H1 (cell line): ENCODE data around the gene KIF26B. TPM values are rescaled to one million over a fixed set of nuclear protein-coding genes. Genes with fewer than 3 reads are reported as not detected.

Experiments
- CTCF ChIA-PET: fragments of 300-600 bp; sonication (Branson Sonifier 250); formaldehyde crosslinking; loops from one replicate; lab custom pipeline; 2021; ENCODE audit not compliant: partially characterized antibody; lab: Charles Lee
- POLR2A ChIA-PET: fragments of 300-600 bp; sonication (Branson Sonifier 250); formaldehyde crosslinking; loops from one replicate; lab custom pipeline; 2021; ENCODE audit warnings: inconsistent platforms; ENCODE audit not compliant: partially characterized antibody; lab: Charles Lee
- DNase-seq, 2 experiments: peaks; one replicate each; pipeline versions ENCODE4 v3.0.0 to v3.0.0-alpha.2; 2010 to 2022; ENCODE audit warnings: low spot score in 2 of 2, low read depth in 1 of 2, mixed read lengths in 1 of 2
- FAIRE-seq: peaks from 2 replicates; lab custom pipeline; 2011; peaks lifted over from hg19 to GRCh38; lab: Jason Lieb, UNC
- H2AFZ ChIP-seq: 2 replicates; pipeline ENCODE4 v1.8.1; 2012; ENCODE audit warnings: low read length, inconsistent platforms
- H2AK5ac ChIP-seq: 2 replicates; pipeline ENCODE4 v1.6.1; 2013; ENCODE audit warnings: low read depth, low read length
- H2BK120ac ChIP-seq: replicated peaks from 2 replicates; pipeline ENCODE3; 2013; ENCODE audit warnings: low read depth, low read length, inconsistent platforms
- H2BK12ac ChIP-seq: 2 replicates; pipeline ENCODE4 v1.6.1; 2013; ENCODE audit warnings: low read depth, low read length
- H2BK15ac ChIP-seq: 2 replicates; pipeline ENCODE4 v1.6.1; 2013; ENCODE audit warnings: low read length
- H2BK20ac ChIP-seq: 2 replicates; pipeline ENCODE4 v1.6.1; 2013; ENCODE audit warnings: low read length
- H2BK5ac ChIP-seq: 2 replicates; pipeline ENCODE4 v1.6.1; 2013; ENCODE audit warnings: low read depth, low read length
- H3K14ac ChIP-seq: 2 replicates; pipeline ENCODE4 v1.6.1; 2013; ENCODE audit warnings: inconsistent platforms; ENCODE audit not compliant: insufficient read length
- H3K18ac ChIP-seq: 2 replicates; pipeline ENCODE4 v1.6.1; 2013; ENCODE audit warnings: low read length; ENCODE audit errors: extremely low read depth
- H3K23ac ChIP-seq: 2 replicates; pipeline ENCODE4 v1.6.1; 2013; ENCODE audit warnings: inconsistent platforms; ENCODE audit not compliant: insufficient read length
- H3K23me2 ChIP-seq: 2 replicates; pipeline ENCODE4 v1.6.1; 2013; ENCODE audit warnings: low read depth, low read length
- H3K27ac ChIP-seq: 2 replicates; pipeline ENCODE4 v1.6.1; 2011; ENCODE audit warnings: low read depth, low read length, inconsistent platforms
- H3K27me3 ChIP-seq, 4 experiments: replicated peaks in 1 of 4; 1 replicate in 1 of 4; 2 replicates in 3 of 4; pipeline versions ENCODE4 v1.6.1 to v1.8.1; 2011 to 2013; ENCODE audit warnings: low read length in 3 of 4, mild to moderate bottlenecking in 3 of 4, inconsistent platforms in 2 of 4, mixed read lengths in 2 of 4, moderate library complexity in 1 of 4; ENCODE audit not compliant: control insufficient read depth in 3 of 4, insufficient read depth in 3 of 4; ENCODE audit errors: extremely low read depth in 1 of 4
- H3K36me3 ChIP-seq, 4 experiments: 2 replicates each; pipeline versions ENCODE4 v1.6.1 to v1.8.1; 2011 to 2013; ENCODE audit warnings: mild to moderate bottlenecking in 4 of 4, low read length in 3 of 4, moderate library complexity in 2 of 4, control low read depth in 1 of 4, inconsistent platforms in 1 of 4; ENCODE audit not compliant: insufficient read depth in 4 of 4, control insufficient read depth in 2 of 4
- H3K4ac ChIP-seq: replicated peaks from 2 replicates; pipeline ENCODE3; 2013; ENCODE audit warnings: low read length, low read depth, mixed read lengths, inconsistent platforms; ENCODE audit not compliant: insufficient read length
- H3K4me1 ChIP-seq, 4 experiments: replicated peaks in 1 of 4; 1 replicate in 1 of 4; 2 replicates in 3 of 4; pipeline versions ENCODE4 v1.6.1 to v1.8.1; 2011 to 2013; ENCODE audit warnings: low read length in 3 of 4, inconsistent platforms in 2 of 4, mixed read lengths in 1 of 4; ENCODE audit not compliant: insufficient read depth in 4 of 4, control insufficient read depth in 3 of 4
- H3K4me2 ChIP-seq, 2 experiments: 2 replicates each; pipeline versions ENCODE4 v1.6.1 to v1.8.1; 2011 to 2013; ENCODE audit warnings: low read depth in 2 of 2, low read length in 2 of 2, control low read depth in 1 of 2, inconsistent platforms in 1 of 2, mild to moderate bottlenecking in 1 of 2; ENCODE audit not compliant: insufficient read depth in 1 of 2
- H3K4me3 ChIP-seq, 4 experiments: fragments of 200-600, 300-600 bp in 1 of 4; sonication (generic), shearing (Covaris generic), sonication (Bioruptor Twin) in 1 of 4; 2 replicates each; pipeline versions ENCODE4 v1.5.1 to v1.8.1; 2011 to 2016; ENCODE audit warnings: low read length in 4 of 4, low read depth in 3 of 4, control low read depth in 2 of 4, inconsistent platforms in 2 of 4, mild to moderate bottlenecking in 2 of 4, mixed read lengths in 1 of 4, moderate library complexity in 1 of 4; ENCODE audit not compliant: insufficient read depth in 2 of 4; ENCODE audit errors: extremely low read depth in 1 of 4
- H3K56ac ChIP-seq: replicated peaks from 2 replicates; pipeline ENCODE3; 2013; ENCODE audit warnings: low read depth, mild to moderate bottlenecking, mixed read lengths, low read length, inconsistent platforms; ENCODE audit not compliant: insufficient read length
- H3K79me1 ChIP-seq: 2 replicates; pipeline ENCODE4 v1.6.1; 2013; ENCODE audit warnings: low read depth, low read length, control low read depth
- H3K79me2 ChIP-seq, 2 experiments: 2 replicates each; pipeline versions ENCODE4 v1.6.1 to v1.8.1; 2012 to 2013; ENCODE audit warnings: low read length in 2 of 2, mild to moderate bottlenecking in 2 of 2, inconsistent platforms in 1 of 2; ENCODE audit not compliant: insufficient read depth in 2 of 2, control insufficient read depth in 1 of 2
- H3K9ac ChIP-seq, 4 experiments: replicated peaks in 1 of 4; 1 replicate in 1 of 4; 2 replicates in 3 of 4; pipeline versions ENCODE4 v1.6.1 to v1.8.1; 2011 to 2013; ENCODE audit warnings: low read depth in 3 of 4, low read length in 3 of 4, control low read depth in 2 of 4, mild to moderate bottlenecking in 2 of 4, moderate library complexity in 2 of 4, inconsistent platforms in 1 of 4; ENCODE audit errors: extremely low read depth in 1 of 4
- H3K9me3 ChIP-seq, 2 experiments: 2 replicates each; pipeline versions ENCODE4 v1.6.1 to v1.8.1; 2012 to 2013; ENCODE audit warnings: mild to moderate bottlenecking in 2 of 2, moderate library complexity in 2 of 2, control low read depth in 1 of 2, inconsistent platforms in 1 of 2, low read depth in 1 of 2, low read length in 1 of 2, mixed read lengths in 1 of 2; ENCODE audit not compliant: insufficient read depth in 2 of 2
- H4K20me1 ChIP-seq, 2 experiments: replicated peaks in 1 of 2; 2 replicates each; pipeline versions ENCODE3 to v1.8.1; 2011 to 2013; ENCODE audit warnings: inconsistent platforms in 2 of 2, low read length in 2 of 2, mild to moderate bottlenecking in 1 of 2; ENCODE audit not compliant: insufficient read depth in 2 of 2, control insufficient read depth in 1 of 2
- H4K5ac ChIP-seq: 2 replicates; pipeline ENCODE4 v1.6.1; 2013; ENCODE audit warnings: low read length, low read depth, mixed read lengths, inconsistent platforms; ENCODE audit not compliant: insufficient read length
- H4K8ac ChIP-seq: 2 replicates; pipeline ENCODE4 v1.8.0; 2013; ENCODE audit warnings: mild to moderate bottlenecking, moderate library complexity, low read length, inconsistent platforms; ENCODE audit not compliant: insufficient read depth; ENCODE audit errors: extremely low read depth
- H4K91ac ChIP-seq: replicated peaks from 2 replicates; pipeline ENCODE3; 2013; ENCODE audit warnings: low read length, mixed read lengths, inconsistent platforms; ENCODE audit not compliant: insufficient read length
- CBX8 ChIP-seq: fragments of 300-800, 300-1000 bp; sonication (generic); IDR thresholded peaks from 2 replicates; pipeline ENCODE4 v1.7.1; 2016; ENCODE audit warnings: low read depth, low read length, borderline replicate concordance
- RAD21 ChIP-seq, 2 experiments: IDR thresholded peaks in 1 of 2; conservative IDR thresholded peaks in 1 of 2; 2 replicates each; pipeline ENCODE4 v1.6.1; 2011; ENCODE audit warnings: low read depth in 2 of 2, low read length in 2 of 2, improper control_type of control experiment in 1 of 2, inconsistent platforms in 1 of 2, mild to moderate bottlenecking in 1 of 2, moderate library complexity in 1 of 2
- WGBS, 2 experiments: shearing (Covaris generic) in 1 of 2; methylation state at CpG; one replicate each; pipeline versions ENCODE4 v1.1.6 to v1.1.7; 2013 to 2015; ENCODE audit warnings: low lambda C conversion rate in 2 of 2, mixed read lengths in 2 of 2, inconsistent platforms in 1 of 2, low coverage in 1 of 2, missing lambda C conversion rate in 1 of 2; ENCODE audit not compliant: insufficient replicate concordance in 2 of 2, insufficient coverage in 1 of 2, insufficient read length in 1 of 2; ENCODE audit errors: extremely low coverage in 1 of 2, missing lambda C conversion rate in 1 of 2; 5-methylcytosine and 5-hydroxymethylcytosine counted together
- polyA plus RNA-seq, 7 experiments: library from polyadenylated mRNA; depleted of rRNA in 3 of 7; stranded (reverse) in 5 of 7; unstranded in 2 of 7; fragments of >200 nt in 5 of 7; fragments of 200-250 nt in 2 of 7; gene quantifications; 1 replicate in 5 of 7; 2 replicates in 1 of 7; 4 replicates in 1 of 7; pipeline versions ENCODE4 v1.2.1 to v1.2.3, GENCODE V29; 2011 to 2013; ENCODE audit warnings: missing spikeins in 2 of 7, mixed read lengths in 2 of 7
- total RNA-seq: library from RNA; stranded (reverse); fragmentation: NEBNext Ultra II Directional; extraction: Animal tissue kit (Norgen Biotek cat#: 25700); gene quantifications from 2 replicates; pipeline ENCODE4 v1.2.1, GENCODE V29; 2021
- TF ChIP-seq, protein P1 (sequence below): IDR thresholded peaks from 2 replicates; pipeline ENCODE4 v1.6.1; 2011; ENCODE audit warnings: low read depth, mild to moderate bottlenecking, low read length; ENCODE audit not compliant: insufficient read depth

The KIF26B gene
- total and polyA plus RNA-seq, 2 of the 8 experiments (the other 6 are each of a cell fraction or from before 2014, with no cell fraction given) = 0.06 to 0.28 TPM

DNA sequence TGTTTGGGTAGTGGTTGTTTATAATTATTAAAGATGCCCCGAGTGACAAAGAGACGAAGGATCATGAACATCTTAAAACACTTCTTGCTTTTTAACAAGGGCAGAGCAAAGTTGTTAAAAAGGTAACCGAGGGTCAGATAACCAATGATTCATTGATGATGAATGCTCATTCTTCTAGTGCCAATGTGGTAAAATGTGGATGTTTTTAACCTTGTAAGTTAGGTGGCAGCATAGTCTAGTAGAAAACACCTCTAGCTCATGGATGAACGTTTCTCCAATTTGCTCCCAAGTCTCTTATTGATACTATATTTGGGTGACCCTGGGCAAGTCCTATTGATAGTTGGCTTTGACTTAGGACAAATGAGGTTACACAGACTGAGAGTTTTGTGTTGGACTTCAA is 167.9 kb downstream of the KIF26B start:
- no peaks in the 10 kb centered on the region for H3K9me3 ChIP-seq
- FAIRE-seq (no peak), DNase-seq (no peak)
- H3K9ac ChIP-seq = no peak overlapping the region
- H2BK20ac ChIP-seq = no peak overlapping the region
- H2BK120ac ChIP-seq = no peak overlapping the region
- H3K18ac ChIP-seq = no peak overlapping the region
- H4K20me1 ChIP-seq = no peaks in the 10 kb centered on the region
- H3K4me1 ChIP-seq = peaks cover 0 to under 1% (median 0%) of the 10 kb centered on the region in 4 experiments; a peak in 1 of 7 replicates
- H2BK15ac ChIP-seq = no peak overlapping the region
- no peak overlapping the region for H3K23ac ChIP-seq
- CTCF ChIA-PET = no interaction called here
- no peaks in the 10 kb centered on the region for H3K79me1 ChIP-seq
- no peak overlapping the region for H3K4me2 ChIP-seq
- H2AK5ac ChIP-seq = no peak overlapping the region
- H3K14ac ChIP-seq = no peak overlapping the region
- no peak overlapping the region for H2BK12ac ChIP-seq
- no peak overlapping the region for H2BK5ac ChIP-seq
- no peaks in the 10 kb centered on the region for H3K79me2 ChIP-seq
- TF ChIP-seq CBX8 = no peak
- TF ChIP-seq, protein P1, sequence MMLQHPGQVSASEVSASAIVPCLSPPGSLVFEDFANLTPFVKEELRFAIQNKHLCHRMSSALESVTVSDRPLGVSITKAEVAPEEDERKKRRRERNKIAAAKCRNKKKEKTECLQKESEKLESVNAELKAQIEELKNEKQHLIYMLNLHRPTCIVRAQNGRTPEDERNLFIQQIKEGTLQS = no peak
- TF ChIP-seq RAD21 (IDR thresholded peaks at IDR 0.05 in 1 of 2, conservative IDR thresholded peaks at IDR 0.05 in 1 of 2; ENCODE audit: low read depth in 2 of 2, low read length in 2 of 2) = peak in 1 of 2 experiments; percentile 7; a peak in 1 of 4 replicates
- TF ChIP-seq, all 59 proteins: peak for 1
- H4K8ac ChIP-seq = no peak overlapping the region
- H3K36me3 ChIP-seq = no peaks in the 10 kb centered on the region
- H2AFZ ChIP-seq = no peak overlapping the region
- POLR2A ChIA-PET = interaction anchor here (0.9 kb wide), 1 partner anchor 584 kb away, joined by 3 read pairs; no protein-coding TSS in a partner anchor
- H3K4me3 ChIP-seq = no peak overlapping the region
- no peaks in the 10 kb centered on the region for H3K27me3 ChIP-seq
- no peak overlapping the region for H3K4ac ChIP-seq
- H3K27ac ChIP-seq = no peak overlapping the region
- no peak overlapping the region for H3K56ac ChIP-seq
- H4K5ac ChIP-seq = no peak overlapping the region
- H4K91ac ChIP-seq = no peak overlapping the region
- 93% methylated on average over 4 of the region's 4 CpGs; no CpG with 5 or more reads in 1 of the 2 experiments for WGBS, 2 experiments
- no peaks in the 10 kb centered on the region for H3K23me2 ChIP-seq
